GM12878 (cell line): Measurements from ENCODE around the gene UVRAG. TPM values are rescaled to one million over a fixed set of nuclear protein-coding genes. Genes with fewer than 3 reads are reported as not detected.

ENCODE experiments used
- ATAC-seq: fragments of 200-7000 bp; cut with Tn5 transposase; 3 replicates; pipeline ENCODE4 v1.9.1; 2020; ENCODE audit warnings: mild to moderate bottlenecking, moderate library complexity
- BruUV-seq: library from RNA; stranded (reverse); fragments of 400-500 nt; replicated peaks from 2 replicates; lab custom pipeline; 2021; lab: Mats Ljungman, UMichigan
- CTCF ChIA-PET: fragments of 300-600 bp; sonication (Branson Sonifier 250); formaldehyde crosslinking; extraction: SDS; loops from one replicate; lab custom pipeline; 2021; ENCODE audit warnings: inconsistent platforms; lab: Yijun Ruan, JAX
- POLR2A ChIA-PET: fragments of 350-600 bp; formaldehyde crosslinking; extraction: SDS; loops from one replicate; lab custom pipeline; 2021; ENCODE audit warnings: inconsistent platforms; lab: Charles Lee
- RAD21 ChIA-PET: fragments of 300-600 bp; sonication (Branson Sonifier 250); formaldehyde crosslinking; loops from one replicate; lab custom pipeline; 2023; ENCODE audit warnings: antibody characterized with exemption; ENCODE audit not compliant: unreplicated experiment; lab: Charles Lee
- SMC1A ChIA-PET: fragments of 300-600 bp; sonication (Branson Sonifier 250); formaldehyde crosslinking; loops from one replicate; lab custom pipeline; 2023; ENCODE audit not compliant: unreplicated experiment, uncharacterized antibody; lab: Charles Lee
- DNase-seq: peaks from one replicate; pipeline ENCODE4 v3.0.0-alpha.2; 2011; ENCODE audit warnings: low read depth, low spot score
- FAIRE-seq: peaks from 3 replicates; lab custom pipeline; 2011; peaks lifted over from hg19 to GRCh38; lab: Jason Lieb, UNC
- H2AFZ ChIP-seq: 2 replicates; pipeline ENCODE4 v1.6.0; 2011; ENCODE audit warnings: low read depth, low read length, control low read depth; ENCODE audit not compliant: control insufficient read depth
- H3K27ac ChIP-seq: 2 replicates; pipeline ENCODE4 v1.5.1; 2011; ENCODE audit warnings: control low read depth; ENCODE audit not compliant: control insufficient read depth, insufficient read depth
- H3K27me3 ChIP-seq, 2 experiments: replicated peaks in 1 of 2; 2 replicates each; pipeline versions ENCODE4 v1.6.0 to v1.6.1; 2011; ENCODE audit warnings: low read length in 1 of 2; ENCODE audit not compliant: control insufficient read depth in 2 of 2, insufficient read depth in 2 of 2
- H3K36me3 ChIP-seq, 2 experiments: 2 replicates each; pipeline ENCODE4 v1.5.1; 2011; ENCODE audit warnings: low read length in 1 of 2; ENCODE audit not compliant: control insufficient read depth in 2 of 2, insufficient read depth in 2 of 2
- H3K4me1 ChIP-seq: 2 replicates; pipeline ENCODE4 v1.6.1; 2011; ENCODE audit warnings: mild to moderate bottlenecking, low read length, moderate library complexity, mixed read lengths; ENCODE audit not compliant: control insufficient read depth, insufficient read depth
- H3K4me2 ChIP-seq: 2 replicates; pipeline ENCODE4 v1.6.0; 2011; ENCODE audit warnings: control low read depth; ENCODE audit not compliant: control insufficient read depth, insufficient read depth
- H3K4me3 ChIP-seq: fragments of 200-600 bp; sonication (generic); 2 replicates; pipeline ENCODE4 v1.5.1; 2016
- H3K79me2 ChIP-seq: 2 replicates; pipeline ENCODE4 v1.6.0; 2011; ENCODE audit warnings: low read length; ENCODE audit not compliant: control insufficient read depth, insufficient read depth
- H3K9ac ChIP-seq: 2 replicates; pipeline ENCODE4 v1.8.0; 2011; ENCODE audit warnings: low read length, control low read depth, mixed read lengths; ENCODE audit not compliant: control insufficient read depth, insufficient read depth
- H3K9me3 ChIP-seq: replicated peaks from 3 replicates; pipeline ENCODE4 v1.5.1; 2011; ENCODE audit warnings: mild to moderate bottlenecking, low read length; ENCODE audit not compliant: control insufficient read depth, insufficient read depth
- H4K20me1 ChIP-seq: 2 replicates; pipeline ENCODE4 v1.6.0; 2011; ENCODE audit not compliant: control insufficient read depth, insufficient read depth
- FOS ChIP-seq: IDR thresholded peaks from 3 replicates; pipeline ENCODE4 v1.6.1; 2011; ENCODE audit warnings: borderline replicate concordance; ENCODE audit not compliant: insufficient read length; ENCODE audit errors: extremely low read depth
- ZNF687 ChIP-seq: fragments of 450-650 bp; IDR thresholded peaks from 2 replicates; pipeline ENCODE4 v1.6.1; 2017; ENCODE audit warnings: mild to moderate bottlenecking, moderate library complexity
- WGBS: methylation state at CpG from one replicate; pipeline ENCODE4 v1.1.6; 2016; ENCODE audit warnings: low lambda C conversion rate; ENCODE audit not compliant: insufficient replicate concordance, insufficient coverage; ENCODE audit errors: missing lambda C conversion rate; 5-methylcytosine and 5-hydroxymethylcytosine counted together
- in situ Hi-C: fragments of 300-500 bp; cut with MboI; formaldehyde crosslinking; loops from 9 replicates; pipeline ENCODE4 v1.14.3; 2018; ENCODE audit warnings: mixed read lengths
- intact Hi-C: fragments of 100-400 bp; cut with micrococcal nuclease; formaldehyde crosslinking; loops from one replicate; pipeline ENCODE4 v1.14.2; 2022; ENCODE audit not compliant: unreplicated experiment
- polyA plus RNA-seq, 11 experiments: library from polyadenylated mRNA; depleted of rRNA in 4 of 11; unstranded in 6 of 11; stranded (reverse) in 5 of 11; fragments of >200 nt; fragmentation: Nextera tagmentation in 4 of 11; fragmentation: Illumina TruSeq in 1 of 11; extraction: Ambion mirVana in 4 of 11; extraction: Trizol in 1 of 11; gene quantifications; 1 replicate in 1 of 11; 2 replicates in 10 of 11; pipeline versions ENCODE4 v1.2.1 to v1.2.3, GENCODE V29; 2011 to 2016; ENCODE audit warnings: inconsistent platforms in 2 of 11, missing spikeins in 2 of 11, low read depth in 1 of 11
- small RNA-seq: library from RNA; depleted of rRNA; stranded (forward); fragments of <200 nt; gene quantifications from one replicate; pipeline ENCODE3, GENCODE V24; 2014
- total RNA-seq, 4 experiments: library from RNA; depleted of rRNA in 3 of 4; stranded (reverse); fragments of >200 nt in 3 of 4; fragmentation: Illumina TruSeq in 1 of 4; extraction: Trizol in 1 of 4; gene quantifications; 2 replicates each; pipeline versions ENCODE4 v1.2.1 to v1.2.3, GENCODE V29; 2013 to 2021

The UVRAG gene
- total and polyA plus RNA-seq, 10 of the 15 experiments (the other 5 are each of a cell fraction or from before 2014, with no cell fraction given): 7.0 to 43.4 (median 37.0) TPM

- Histone ChIP-seq H3K27ac (no peak overlapping the region), H3K4me2 (no peak overlapping the region), H3K9ac (no peak overlapping the region), H3K36me3 (no peaks in the 10 kb centered on the region), H3K9me3 (no peaks in the 10 kb centered on the region), H4K20me1 (peaks cover 3% of the 10 kb centered on the region; the same call in 1 of the 2 replicates), H3K4me3 (no peak overlapping the region), H3K4me1 (no peaks in the 10 kb centered on the region), H2AFZ (no peak overlapping the region), H3K79me2 (no peaks in the 10 kb centered on the region), H3K27me3 (no peaks in the 10 kb centered on the region; a peak in 2 of 4 replicates)
- RAD21 ChIA-PET: no interaction called here
- CTCF ChIA-PET: no interaction called here
- in situ Hi-C loops: no loop called here
- intact Hi-C loops: no loop called here
- 32% methylated on average over 6 of the region's 7 CpGs for WGBS
- no TSS peak for BruUV-seq
- FAIRE-seq: no peak
- ATAC-seq: no peak
- no peak for DNase-seq
- TF ChIP-seq ZNF687 (no peak), FOS (no peak)
- SMC1A ChIA-PET: no interaction called here
- POLR2A ChIA-PET: no interaction called here
Measured at GRCh38 chr11:76190376-76190775, 375.4 kb downstream of the UVRAG start.

Small RNA genes lying within 50 kb of the gene (small RNA-seq; reads per million reads assigned to genes)
- gene RF00019 (not detected), gene RNA5SP344 (not detected)

Other genes starting within 250 kb of the UVRAG start
- gene MAP6, start 146.2 kb upstream of the UVRAG start, total RNA-seq (2014; rRNA removed): 0.06 and 0.33 TPM in 2 replicates
- gene MAP6, start 146.2 kb upstream of the UVRAG start, total RNA-seq (2014; rRNA removed; fragmentation: Illumina TruSeq; extraction: Trizol): 0.09 TPM in 2 replicates
- 0.21 TPM in 1 of 2 replicates, not detected in the other for gene MAP6, start 146.2 kb upstream of the UVRAG start, total RNA-seq (2021)
- gene MAP6, start 146.2 kb upstream of the UVRAG start, polyA plus RNA-seq (2011; rRNA removed): not detected in 2 replicates
- 0.19 and 0.32 TPM in 2 replicates for gene MAP6, start 146.2 kb upstream of the UVRAG start, polyA plus RNA-seq (2014; fragmentation: Illumina TruSeq; extraction: Trizol)
- under 1 TPM in 1 of 2 experiments, not detected in 1; 0.11 TPM for gene MAP6, start 146.2 kb upstream of the UVRAG start, polyA plus RNA-seq (2014; fragmentation: Nextera tagmentation; extraction: Ambion mirVana)
- 0.05 and 0.14 TPM in 2 replicates for gene MAP6, start 146.2 kb upstream of the UVRAG start, polyA plus RNA-seq (2014; rRNA removed)
- not detected for gene MAP6, start 146.2 kb upstream of the UVRAG start, polyA plus RNA-seq (2016; fragmentation: Nextera tagmentation; extraction: Ambion mirVana)
- gene MOGAT2, start 97.4 kb upstream of the UVRAG start, total RNA-seq (2014; rRNA removed): 0.05 and 0.28 TPM in 2 replicates
- 0.18 and 0.23 TPM in 2 replicates for gene MOGAT2, start 97.4 kb upstream of the UVRAG start, total RNA-seq (2014; rRNA removed; fragmentation: Illumina TruSeq; extraction: Trizol)
- 0.44 and 0.45 TPM in 2 replicates for gene MOGAT2, start 97.4 kb upstream of the UVRAG start, total RNA-seq (2021)
- 0.24 and 0.45 TPM in 2 replicates for gene MOGAT2, start 97.4 kb upstream of the UVRAG start, polyA plus RNA-seq (2011; rRNA removed)
- gene MOGAT2, start 97.4 kb upstream of the UVRAG start, polyA plus RNA-seq (2014; fragmentation: Illumina TruSeq; extraction: Trizol): 0.31 and 0.32 TPM in 2 replicates
- under 1 TPM; 0.16 to 0.21 TPM for gene MOGAT2, start 97.4 kb upstream of the UVRAG start, polyA plus RNA-seq (2014; fragmentation: Nextera tagmentation; extraction: Ambion mirVana)
- gene MOGAT2, start 97.4 kb upstream of the UVRAG start, polyA plus RNA-seq (2014; rRNA removed): 0.18 and 0.22 TPM in 2 replicates
- under 1 TPM in 1 of 2 experiments, not detected in 1; 0.15 TPM for gene MOGAT2, start 97.4 kb upstream of the UVRAG start, polyA plus RNA-seq (2016; fragmentation: Nextera tagmentation; extraction: Ambion mirVana)
- gene DGAT2, start 46.4 kb upstream of the UVRAG start, total RNA-seq (2014; rRNA removed): 16.7 and 20.5 TPM in 2 replicates
- 12.5 and 13.0 TPM in 2 replicates for gene DGAT2, start 46.4 kb upstream of the UVRAG start, total RNA-seq (2014; rRNA removed; fragmentation: Illumina TruSeq; extraction: Trizol)
- 19.5 and 21.0 TPM in 2 replicates for gene DGAT2, start 46.4 kb upstream of the UVRAG start, total RNA-seq (2021)
- 15.2 and 25.9 TPM in 2 replicates for gene DGAT2, start 46.4 kb upstream of the UVRAG start, polyA plus RNA-seq (2011; rRNA removed)
- 17.0 and 23.0 TPM in 2 replicates for gene DGAT2, start 46.4 kb upstream of the UVRAG start, polyA plus RNA-seq (2014; fragmentation: Illumina TruSeq; extraction: Trizol)
- gene DGAT2, start 46.4 kb upstream of the UVRAG start, polyA plus RNA-seq (2014; fragmentation: Nextera tagmentation; extraction: Ambion mirVana): 1 to 10 TPM; 5.1 to 5.5 TPM
- 20.2 and 20.5 TPM in 2 replicates for gene DGAT2, start 46.4 kb upstream of the UVRAG start, polyA plus RNA-seq (2014; rRNA removed)
- 10 to 100 TPM; 17.2 to 17.9 TPM for gene DGAT2, start 46.4 kb upstream of the UVRAG start, polyA plus RNA-seq (2016; fragmentation: Nextera tagmentation; extraction: Ambion mirVana)